H1 (cell line): ENCODE measurements around the gene BSN.

Source experiments
- BCL11A ChIP-seq, 2 experiments: IDR thresholded peaks; one replicate each; pipeline ENCODE4 v1.6.1; 2011; ENCODE audit warnings: low read depth in 2 of 2, low read length in 2 of 2, mild to moderate bottlenecking in 2 of 2
- BRCA1 ChIP-seq: IDR thresholded peaks from 2 replicates; pipeline ENCODE4 v1.6.1; 2012; ENCODE audit warnings: low read depth, low read length, improper control_type of control experiment
- EZH2 ChIP-seq: fragments of 200-600 bp; sonication (generic); IDR thresholded peaks from 2 replicates; pipeline ENCODE4 v1.7.1; 2012; ENCODE audit warnings: low read depth, mild to moderate bottlenecking, moderate library complexity, low read length, inconsistent platforms; ENCODE audit not compliant: severe bottlenecking
- GABPA ChIP-seq: IDR thresholded peaks from 2 replicates; pipeline ENCODE4 v1.6.1; 2011; ENCODE audit warnings: mild to moderate bottlenecking, low read length, moderate library complexity, borderline replicate concordance; ENCODE audit not compliant: insufficient read depth
- KDM4A ChIP-seq: IDR thresholded peaks from one replicate; pipeline ENCODE4 v1.7.1; 2012; ENCODE audit warnings: low read depth, mild to moderate bottlenecking, moderate library complexity, low read length, inconsistent platforms; ENCODE audit not compliant: severe bottlenecking
- MAFK ChIP-seq: IDR thresholded peaks from 2 replicates; pipeline ENCODE4 v1.6.1; 2012; ENCODE audit warnings: low read depth, mild to moderate bottlenecking, improper control_type of control experiment, low read length
- POLR2AphosphoS5 ChIP-seq: IDR thresholded peaks from 2 replicates; pipeline ENCODE4 v1.6.1; 2011; ENCODE audit warnings: low read depth, low read length
- RAD21 ChIP-seq, 2 experiments: IDR thresholded peaks in 1 of 2; conservative IDR thresholded peaks in 1 of 2; 2 replicates each; pipeline ENCODE4 v1.6.1; 2011; ENCODE audit warnings: low read depth in 2 of 2, low read length in 2 of 2, improper control_type of control experiment in 1 of 2, inconsistent platforms in 1 of 2, mild to moderate bottlenecking in 1 of 2, moderate library complexity in 1 of 2
- SP1 ChIP-seq: IDR thresholded peaks from 2 replicates; pipeline ENCODE4 v1.6.1; 2011; ENCODE audit warnings: low read depth, low read length
- YY1 ChIP-seq: IDR thresholded peaks from 2 replicates; pipeline ENCODE4 v1.6.1; 2011; ENCODE audit warnings: low read depth, mild to moderate bottlenecking, low read length
- TF ChIP-seq, protein P1 (sequence below), 3 experiments: IDR thresholded peaks; 1 replicate in 2 of 3; 2 replicates in 1 of 3; pipeline versions ENCODE4 v1.5.1 to v1.6.1; 2011; ENCODE audit warnings: low read length in 3 of 3, mild to moderate bottlenecking in 3 of 3, inconsistent platforms in 2 of 3, low read depth in 1 of 3, moderate library complexity in 1 of 3; ENCODE audit not compliant: insufficient read depth in 1 of 3; ENCODE audit errors: control extremely low read depth in 1 of 3

DNA sequence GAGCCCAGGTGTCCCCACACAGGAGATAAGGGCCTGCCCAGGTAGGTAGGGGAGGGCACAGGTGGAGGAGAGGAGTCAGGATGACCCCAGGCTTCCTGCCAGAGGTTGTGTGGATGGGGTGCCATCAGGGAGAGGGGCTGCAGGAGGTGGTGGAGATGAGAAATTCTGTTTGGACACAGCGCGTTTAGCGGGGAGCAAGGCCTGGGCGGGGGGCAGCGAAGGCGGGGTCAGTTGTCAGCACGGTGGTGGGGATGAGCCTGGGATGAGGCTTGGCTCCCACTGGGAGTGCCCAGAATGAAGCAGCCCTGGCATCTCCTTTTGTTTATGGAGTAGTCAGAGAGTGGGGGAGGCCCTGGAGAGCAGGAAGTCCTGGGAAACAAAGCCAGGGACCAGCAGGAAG is 149.7 kb downstream of the BSN start:
- TF ChIP-seq BCL11A (IDR thresholded peaks at IDR 0.05; ENCODE audit: low read depth in 2 of 2, low read length in 2 of 2) (no peak), EZH2 (no peak), SP1 (no peak), YY1 (no peak), GABPA (no peak), POLR2AphosphoS5 (no peak), KDM4A (no peak), RAD21 (IDR thresholded peaks at IDR 0.05 in 1 of 2, conservative IDR thresholded peaks at IDR 0.05 in 1 of 2; ENCODE audit: low read depth in 2 of 2, low read length in 2 of 2) (no peak), MAFK (no peak), BRCA1 (no peak)
- TF ChIP-seq, protein P1, sequence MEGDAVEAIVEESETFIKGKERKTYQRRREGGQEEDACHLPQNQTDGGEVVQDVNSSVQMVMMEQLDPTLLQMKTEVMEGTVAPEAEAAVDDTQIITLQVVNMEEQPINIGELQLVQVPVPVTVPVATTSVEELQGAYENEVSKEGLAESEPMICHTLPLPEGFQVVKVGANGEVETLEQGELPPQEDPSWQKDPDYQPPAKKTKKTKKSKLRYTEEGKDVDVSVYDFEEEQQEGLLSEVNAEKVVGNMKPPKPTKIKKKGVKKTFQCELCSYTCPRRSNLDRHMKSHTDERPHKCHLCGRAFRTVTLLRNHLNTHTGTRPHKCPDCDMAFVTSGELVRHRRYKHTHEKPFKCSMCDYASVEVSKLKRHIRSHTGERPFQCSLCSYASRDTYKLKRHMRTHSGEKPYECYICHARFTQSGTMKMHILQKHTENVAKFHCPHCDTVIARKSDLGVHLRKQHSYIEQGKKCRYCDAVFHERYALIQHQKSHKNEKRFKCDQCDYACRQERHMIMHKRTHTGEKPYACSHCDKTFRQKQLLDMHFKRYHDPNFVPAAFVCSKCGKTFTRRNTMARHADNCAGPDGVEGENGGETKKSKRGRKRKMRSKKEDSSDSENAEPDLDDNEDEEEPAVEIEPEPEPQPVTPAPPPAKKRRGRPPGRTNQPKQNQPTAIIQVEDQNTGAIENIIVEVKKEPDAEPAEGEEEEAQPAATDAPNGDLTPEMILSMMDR (IDR thresholded peaks at IDR 0.05; ENCODE audit: control extremely low read depth in 1 of 3, insufficient read depth in 1 of 3, low read depth in 1 of 3, low read length in 3 of 3): no peak
